IMR-90 (cell line): ENCODE data around the gene TRAF7. TPM values are rescaled to one million over a fixed set of nuclear protein-coding genes. Genes with fewer than 3 reads are reported as not detected.
A peak's percentile ranks its signal among the peaks of the same experiment; 100 is the strongest.

ENCODE experiments used
- ATAC-seq: fragments of 200-7000 bp; cut with Tn5 transposase; 2 replicates; pipeline ENCODE4 v1.9.1; 2020; ENCODE audit warnings: low read depth, mild to moderate bottlenecking, moderate library complexity
- BruUV-seq: library from RNA; stranded (reverse); fragments of 400-500 nt; replicated peaks from 2 replicates; lab custom pipeline; 2021; lab: Mats Ljungman, UMichigan
- CTCF ChIA-PET: fragments of 300-600 bp; formaldehyde crosslinking; extraction: SDS; loops from one replicate; lab custom pipeline; 2021; ENCODE audit warnings: antibody characterized with exemption; lab: Yijun Ruan, JAX
- POLR2A ChIA-PET: fragments of 300-600 bp; sonication (Branson Sonifier 250); formaldehyde crosslinking; loops from one replicate; lab custom pipeline; 2022; ENCODE audit warnings: antibody characterized with exemption; ENCODE audit not compliant: unreplicated experiment; lab: Charles Lee
- DNase-seq: peaks from one replicate; pipeline ENCODE4 v3.0.0; 2013
- H2AFZ ChIP-seq: replicated peaks from 2 replicates; pipeline ENCODE3; 2013; ENCODE audit warnings: low read length, mild to moderate bottlenecking; ENCODE audit not compliant: poor library complexity
- H2AK5ac ChIP-seq: 2 replicates; pipeline ENCODE4 v1.6.1; 2013; ENCODE audit warnings: low read depth, low read length, inconsistent platforms
- H2AK9ac ChIP-seq: replicated peaks from 2 replicates; pipeline ENCODE3; 2013; ENCODE audit warnings: mild to moderate bottlenecking, low read depth, low read length, moderate library complexity; ENCODE audit not compliant: poor library complexity
- H2BK120ac ChIP-seq: 2 replicates; pipeline ENCODE4 v1.6.1; 2013; ENCODE audit warnings: low read depth, low read length, inconsistent platforms
- H2BK15ac ChIP-seq: 3 replicates; pipeline ENCODE4 v1.6.1; 2013; ENCODE audit warnings: low read depth, low read length, inconsistent platforms
- H2BK20ac ChIP-seq: 2 replicates; pipeline ENCODE4 v1.6.1; 2013; ENCODE audit warnings: low read depth, mild to moderate bottlenecking, inconsistent platforms, low read length, moderate library complexity
- H2BK5ac ChIP-seq: 2 replicates; pipeline ENCODE4 v1.6.1; 2013; ENCODE audit warnings: mild to moderate bottlenecking, low read depth, low read length, inconsistent platforms; ENCODE audit not compliant: poor library complexity, severe bottlenecking
- H3K14ac ChIP-seq: replicated peaks from 2 replicates; pipeline ENCODE4 v1.6.1; 2013; ENCODE audit warnings: low read depth, low read length, inconsistent platforms
- H3K18ac ChIP-seq: 2 replicates; pipeline ENCODE4 v1.6.1; 2013; ENCODE audit warnings: low read depth, low read length, control low read depth
- H3K23ac ChIP-seq: 2 replicates; pipeline ENCODE4 v1.6.1; 2013; ENCODE audit warnings: low read depth, low read length, inconsistent platforms
- H3K27ac ChIP-seq: 2 replicates; pipeline ENCODE4 v1.5.1; 2013; ENCODE audit warnings: mild to moderate bottlenecking, control low read depth, low read length; ENCODE audit not compliant: insufficient read depth
- H3K27me3 ChIP-seq: 2 replicates; pipeline ENCODE4 v1.6.1; 2013; ENCODE audit warnings: low read length; ENCODE audit not compliant: control insufficient read depth, insufficient read depth
- H3K36me3 ChIP-seq: 2 replicates; pipeline ENCODE4 v1.6.1; 2013; ENCODE audit warnings: low read length, mixed read lengths; ENCODE audit not compliant: control insufficient read depth, insufficient read depth
- H3K4ac ChIP-seq: 2 replicates; pipeline ENCODE4 v1.6.1; 2013; ENCODE audit warnings: low read depth, low read length, inconsistent platforms
- H3K4me1 ChIP-seq: 2 replicates; pipeline ENCODE4 v1.6.1; 2013; ENCODE audit warnings: low read length, mixed read lengths; ENCODE audit not compliant: control insufficient read depth, insufficient read depth
- H3K4me2 ChIP-seq: 2 replicates; pipeline ENCODE4 v1.6.1; 2013; ENCODE audit warnings: low read depth, mild to moderate bottlenecking, control low read depth, low read length, moderate library complexity
- H3K4me3 ChIP-seq: 2 replicates; pipeline ENCODE4 v1.5.1; 2013; ENCODE audit warnings: low read depth, mild to moderate bottlenecking, control low read depth, low read length, moderate library complexity; ENCODE audit not compliant: insufficient read depth
- H3K56ac ChIP-seq: 2 replicates; pipeline ENCODE4 v1.6.1; 2013; ENCODE audit warnings: low read length, inconsistent platforms; ENCODE audit not compliant: insufficient read depth; ENCODE audit errors: extremely low read depth
- H3K79me1 ChIP-seq, 2 experiments: 2 replicates each; pipeline ENCODE4 v1.6.1; 2013; ENCODE audit warnings: low read length in 2 of 2, inconsistent platforms in 1 of 2, low read depth in 1 of 2
- H3K9ac ChIP-seq: 2 replicates; pipeline ENCODE4 v1.6.1; 2013; ENCODE audit warnings: low read depth, low read length, control low read depth
- H3K9me1 ChIP-seq: 2 replicates; pipeline ENCODE4 v1.6.1; 2013; ENCODE audit warnings: low read length, inconsistent platforms; ENCODE audit not compliant: insufficient read depth
- H3K9me3 ChIP-seq: 2 replicates; pipeline ENCODE4 v1.6.1; 2013; ENCODE audit warnings: low read length; ENCODE audit not compliant: control insufficient read depth, insufficient read depth
- H4K20me1 ChIP-seq: 2 replicates; pipeline ENCODE4 v1.6.1; 2013; ENCODE audit warnings: low read length, inconsistent platforms; ENCODE audit not compliant: insufficient read depth
- H4K5ac ChIP-seq: 2 replicates; pipeline ENCODE4 v1.6.1; 2013; ENCODE audit warnings: mild to moderate bottlenecking, low read depth, low read length, control low read depth
- H4K8ac ChIP-seq, 2 experiments: 2 replicates each; pipeline ENCODE4 v1.6.1; 2013; ENCODE audit warnings: low read depth in 2 of 2, low read length in 2 of 2, control low read depth in 1 of 2, inconsistent platforms in 1 of 2
- H4K91ac ChIP-seq: 2 replicates; pipeline ENCODE4 v1.6.1; 2013; ENCODE audit warnings: low read depth, low read length, inconsistent platforms; ENCODE audit not compliant: insufficient read depth
- POLR2A ChIP-seq: IDR thresholded peaks from 2 replicates; pipeline ENCODE4 v1.6.1; 2012; ENCODE audit warnings: mild to moderate bottlenecking, low read depth, low read length
- RCOR1 ChIP-seq: IDR thresholded peaks from 2 replicates; pipeline ENCODE4 v1.6.1; 2012; ENCODE audit warnings: mild to moderate bottlenecking, low read length, improper control_type of control experiment; ENCODE audit not compliant: insufficient replicate concordance
- WGBS, 2 experiments: methylation state at CpG; one replicate each; pipeline versions ENCODE4 v1.1.5 to v1.1.7; 2013; ENCODE audit warnings: missing lambda C conversion rate in 2 of 2; ENCODE audit not compliant: insufficient read length in 1 of 2; ENCODE audit errors: extremely low coverage in 2 of 2; 5-methylcytosine and 5-hydroxymethylcytosine counted together
- dilution Hi-C: fragments of 300-500 bp; cut with HindIII; formaldehyde crosslinking; loops from one replicate; pipeline ENCODE4 v1.14.3; 2018; ENCODE audit warnings: low sequenced_read_pairs; ENCODE audit not compliant: unreplicated experiment
- in situ Hi-C: fragments of 300-500 bp; cut with MboI; formaldehyde crosslinking; loops from 3 replicates; pipeline ENCODE4 v1.14.3; 2019; ENCODE audit warnings: low sequenced_read_pairs, inconsistent platforms, mixed read lengths
- intact Hi-C: fragments of 100-400 bp; cut with micrococcal nuclease; formaldehyde crosslinking; loops from 2 replicates; pipeline ENCODE4 v1.10.0; 2022
- polyA plus RNA-seq, 3 experiments: library from polyadenylated mRNA; depleted of rRNA; stranded (reverse); fragments of >200 nt; gene quantifications; 2 replicates each; pipeline ENCODE4 v1.2.3, GENCODE V29; 2012; ENCODE audit warnings: low replicate concordance in 1 of 3
- total RNA-seq: library from RNA; depleted of rRNA; stranded (reverse); fragments of >200 nt; gene quantifications from 2 replicates; pipeline ENCODE4 v1.2.3, GENCODE V29; 2012

Gene TRAF7
- total and polyA plus RNA-seq, 2 of the 4 experiments (the other 2 are of a cell fraction): 29.6 to 52.6 TPM

- peaks cover 75% of the 10 kb centered on the region for H4K20me1 ChIP-seq
- intact Hi-C loops (no loop called here), in situ Hi-C loops (no loop called here), dilution Hi-C loops (no loop called here)
- no peak overlapping the region; the same call in 1 of the 2 replicates for H3K4me2 ChIP-seq
- H3K4ac ChIP-seq: no peak overlapping the region
- CTCF ChIA-PET: interaction anchor here (0.9 kb wide), 1 partner anchor 10 kb away, joined by 5 read pairs; no protein-coding TSS in a partner anchor
- no peak overlapping the region for H2AFZ ChIP-seq
- H3K18ac ChIP-seq: no peak overlapping the region
- H2BK120ac ChIP-seq: no peak overlapping the region
- H3K27ac ChIP-seq: no peak overlapping the region
- TF ChIP-seq POLR2A (peak; percentile 17), RCOR1 (no peak)
- BruUV-seq: no TSS peak
- H4K5ac ChIP-seq: no peak overlapping the region
- peaks cover 40% of the 10 kb centered on the region for H3K4me1 ChIP-seq
- no peak overlapping the region for H2AK5ac ChIP-seq
- POLR2A ChIA-PET: no interaction called here
- peak overlapping the region; percentile 4; the same call in 1 of the 2 replicates for H3K9ac ChIP-seq
- peaks cover 32% of the 10 kb centered on the region for H3K36me3 ChIP-seq
- H2BK15ac ChIP-seq: no peak overlapping the region
- no peaks in the 10 kb centered on the region for H3K9me3 ChIP-seq
- H4K91ac ChIP-seq: no peak overlapping the region
- H3K56ac ChIP-seq: no peak overlapping the region
- H4K8ac ChIP-seq: no peak overlapping the region
- no peaks in the 10 kb centered on the region for H3K27me3 ChIP-seq
- peak overlapping the region; percentile 73; the same call in 1 of the 2 replicates for H3K23ac ChIP-seq
- WGBS, 2 experiments: 30% methylated on average over 9 of the region's 18 CpGs; no CpG with 5 or more reads in 1 of the 2 experiments
- ATAC-seq (no peak), DNase-seq (peak; percentile 28)
- H3K14ac ChIP-seq: no peak overlapping the region
- peaks cover 10% of the 10 kb centered on the region for H3K9me1 ChIP-seq
- peaks cover 11 to 63% of the 10 kb centered on the region in 2 experiments; a peak in 3 of 4 replicates for H3K79me1 ChIP-seq
- no peak overlapping the region for H3K4me3 ChIP-seq
- H2BK5ac ChIP-seq: no peak overlapping the region
- H2AK9ac ChIP-seq: peak overlapping the region; percentile 66
- no peak overlapping the region for H2BK20ac ChIP-seq
Measured at GRCh38 chr16:2150418-2151187, 5.0 kb upstream of the TRAF7 start.
